Fibroblast of pulmonary artery (primary cell): ENCODE results near the gene FUBP3.

Experiments used
- DNase-seq: peaks from one replicate; pipeline ENCODE4 v3.0.0-alpha.2; 2010; ENCODE audit warnings: low read depth
- H3K4me3 ChIP-seq: replicated peaks from 2 replicates; pipeline ENCODE4 v1.5.1; 2011; ENCODE audit warnings: low read depth, mild to moderate bottlenecking, control low read depth, low read length, moderate library complexity
- CTCF ChIP-seq: IDR thresholded peaks from 2 replicates; pipeline ENCODE4 v1.5.1; 2011; ENCODE audit warnings: mild to moderate bottlenecking, control low read depth, low read length, inconsistent platforms; ENCODE audit errors: missing control alignments

The FUBP3 gene

GRCh38 chr9:130629443-130630070, 50.2 kb downstream of the FUBP3 start:
- TF ChIP-seq CTCF = no peak
- H3K4me3 ChIP-seq = no peak overlapping the region
- DNase-seq = no peak

GRCh38 chr9:130630071-130630450, 50.7 kb downstream of the FUBP3 start:
- no peak overlapping the region for H3K4me3 ChIP-seq
- no peak for TF ChIP-seq CTCF
- no peak for DNase-seq

- TF ChIP-seq CTCF = no peak
- no peak for DNase-seq
- no peak overlapping the region for H3K4me3 ChIP-seq
Measured at GRCh38 chr9:130630506-130631330, 51.3 kb downstream of the FUBP3 start.

- H3K4me3 ChIP-seq = no peak overlapping the region
- no peak for DNase-seq
- TF ChIP-seq CTCF = no peak
Measured at GRCh38 chr9:130631331-130632080, 52.1 kb downstream of the FUBP3 start.

GRCh38 chr9:130632081-130632710, 52.8 kb downstream of the FUBP3 start:
- no peak overlapping the region for H3K4me3 ChIP-seq
- no peak for TF ChIP-seq CTCF
- DNase-seq = no peak

GRCh38 chr9:130632841-130633240, 53.5 kb downstream of the FUBP3 start:
- no peak for DNase-seq
- TF ChIP-seq CTCF = no peak

More at GRCh38 chr9:130632841-130633240, 53.5 kb downstream of the FUBP3 start:
- no peak overlapping the region for H3K4me3 ChIP-seq
